Measurements from ENCODE around the gene PI4KB.
A peak's percentile ranks its signal among the peaks of the same experiment; 100 is the strongest.

Gene PI4KB

DNA sequence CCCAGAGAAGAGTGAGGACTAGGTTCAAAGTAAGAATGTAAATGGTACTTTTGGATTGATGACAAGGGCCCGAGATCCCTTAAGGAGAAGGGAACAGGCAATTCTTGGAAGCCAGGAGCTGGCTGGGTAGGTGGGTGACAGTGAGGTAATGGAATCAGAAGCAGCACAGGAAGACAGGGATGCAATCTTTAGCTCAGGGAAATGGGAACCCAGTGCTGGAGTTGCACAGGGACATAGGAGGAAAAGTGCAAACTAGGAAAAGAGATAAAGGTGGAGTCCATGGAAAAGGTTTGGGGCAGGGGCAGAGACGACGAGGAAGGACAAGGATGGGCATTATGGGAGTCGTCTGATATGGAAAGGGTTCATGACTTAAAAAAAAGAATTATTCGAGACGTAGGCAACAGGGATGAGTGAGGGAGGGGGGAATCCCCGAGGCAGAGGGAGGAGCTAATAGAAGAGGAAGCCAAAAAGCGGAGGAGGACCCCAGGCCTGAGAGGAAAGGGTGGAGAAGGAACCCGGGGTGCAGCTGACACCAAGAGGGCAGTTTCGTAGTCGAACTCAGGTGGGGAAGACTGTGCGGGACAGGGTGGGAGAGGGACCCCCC is 495 bp downstream of the PI4KB start:
- TF ChIP-seq MYC (IDR thresholded peaks at IDR 0.05; ENCODE audit: low read depth, low read length) (no peak), POLR2A (IDR thresholded peaks at IDR 0.05; ENCODE audit: extremely low read depth, insufficient read length) (no peak)
- TF ChIP-seq, protein P1, sequence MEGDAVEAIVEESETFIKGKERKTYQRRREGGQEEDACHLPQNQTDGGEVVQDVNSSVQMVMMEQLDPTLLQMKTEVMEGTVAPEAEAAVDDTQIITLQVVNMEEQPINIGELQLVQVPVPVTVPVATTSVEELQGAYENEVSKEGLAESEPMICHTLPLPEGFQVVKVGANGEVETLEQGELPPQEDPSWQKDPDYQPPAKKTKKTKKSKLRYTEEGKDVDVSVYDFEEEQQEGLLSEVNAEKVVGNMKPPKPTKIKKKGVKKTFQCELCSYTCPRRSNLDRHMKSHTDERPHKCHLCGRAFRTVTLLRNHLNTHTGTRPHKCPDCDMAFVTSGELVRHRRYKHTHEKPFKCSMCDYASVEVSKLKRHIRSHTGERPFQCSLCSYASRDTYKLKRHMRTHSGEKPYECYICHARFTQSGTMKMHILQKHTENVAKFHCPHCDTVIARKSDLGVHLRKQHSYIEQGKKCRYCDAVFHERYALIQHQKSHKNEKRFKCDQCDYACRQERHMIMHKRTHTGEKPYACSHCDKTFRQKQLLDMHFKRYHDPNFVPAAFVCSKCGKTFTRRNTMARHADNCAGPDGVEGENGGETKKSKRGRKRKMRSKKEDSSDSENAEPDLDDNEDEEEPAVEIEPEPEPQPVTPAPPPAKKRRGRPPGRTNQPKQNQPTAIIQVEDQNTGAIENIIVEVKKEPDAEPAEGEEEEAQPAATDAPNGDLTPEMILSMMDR (IDR thresholded peaks at IDR 0.05; ENCODE audit: low read depth, low read length) = no peak
- TF ChIP-seq, protein P2, sequence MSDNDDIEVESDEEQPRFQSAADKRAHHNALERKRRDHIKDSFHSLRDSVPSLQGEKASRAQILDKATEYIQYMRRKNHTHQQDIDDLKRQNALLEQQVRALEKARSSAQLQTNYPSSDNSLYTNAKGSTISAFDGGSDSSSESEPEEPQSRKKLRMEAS (IDR thresholded peaks at IDR 0.05; ENCODE audit: low read depth, low read length) = no peak
- DNase-seq (ENCODE audit: low read depth) = peak; percentile 85
- H3K4me3 ChIP-seq (ENCODE audit: low read depth, low read length) = peak overlapping the region; percentile 93

DNA sequence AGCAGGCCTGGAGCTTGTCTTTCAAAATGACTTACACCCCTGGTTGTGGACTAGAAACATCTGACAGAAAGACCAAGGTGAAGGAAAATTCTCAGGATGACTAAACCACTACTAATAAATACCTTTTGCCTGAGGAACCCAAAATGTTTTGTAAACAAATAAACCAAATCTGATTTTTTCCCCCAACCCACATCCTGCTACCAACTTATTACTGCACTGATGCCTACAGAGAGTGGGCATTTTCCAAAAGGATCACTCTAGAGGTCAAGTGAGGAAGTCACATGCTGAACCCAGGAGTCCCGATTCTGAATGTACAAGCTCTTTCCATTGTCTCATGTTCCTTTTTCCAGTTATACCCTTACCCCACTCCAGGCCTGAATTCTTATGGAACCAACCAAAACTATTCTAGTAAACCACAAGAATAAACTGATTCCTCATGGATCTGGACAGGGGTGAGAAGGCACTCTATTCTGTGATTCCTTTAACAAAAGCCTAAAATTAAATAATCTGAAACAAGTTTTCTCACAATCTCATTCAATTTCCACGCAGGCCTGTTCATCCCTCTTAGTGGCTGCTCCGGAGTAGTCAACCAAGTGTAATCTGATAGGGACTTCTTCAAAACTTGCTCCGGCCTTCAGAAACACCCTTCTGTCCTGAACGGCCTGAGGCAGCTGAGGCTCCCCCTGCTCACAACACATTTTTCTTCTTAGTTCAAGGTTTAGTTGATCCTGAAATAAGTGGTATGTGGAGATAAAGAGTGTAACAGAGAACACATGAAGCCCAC is 1.4 kb downstream of the PI4KB start:
- H3K4me3 ChIP-seq (ENCODE audit: low read depth, low read length) = peak overlapping the region; percentile 93
- no peak for DNase-seq (ENCODE audit: low read depth)
- TF ChIP-seq MYC (IDR thresholded peaks at IDR 0.05; ENCODE audit: low read depth, low read length) = no peak
- TF ChIP-seq, protein P1 (IDR thresholded peaks at IDR 0.05; ENCODE audit: low read depth, low read length) = no peak
- TF ChIP-seq POLR2A (IDR thresholded peaks at IDR 0.05; ENCODE audit: extremely low read depth, insufficient read length) = no peak
- TF ChIP-seq, protein P2 (IDR thresholded peaks at IDR 0.05; ENCODE audit: low read depth, low read length) = no peak

DNA sequence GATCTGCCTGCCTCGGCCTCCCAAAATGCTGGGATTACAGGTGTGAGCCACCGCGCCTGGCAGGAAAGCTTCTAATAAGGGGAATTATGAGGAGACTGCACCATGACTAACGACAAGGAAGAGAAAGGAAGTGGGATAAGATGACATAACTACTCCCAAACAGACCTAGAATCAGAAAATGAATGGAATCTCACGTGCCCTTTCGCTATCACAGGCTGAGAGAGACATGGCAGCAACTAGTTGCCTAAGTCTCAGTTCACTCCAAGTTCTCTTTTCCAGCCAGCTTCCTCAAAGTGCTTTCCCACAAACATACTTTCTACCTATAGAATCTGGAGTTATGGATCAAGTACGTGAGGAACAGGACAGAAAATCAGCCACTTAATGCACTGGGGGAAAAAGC is 2.0 kb downstream of the PI4KB start:
- DNase-seq (ENCODE audit: low read depth) = no peak
- TF ChIP-seq, protein P2 (IDR thresholded peaks at IDR 0.05; ENCODE audit: low read depth, low read length) = no peak
- TF ChIP-seq POLR2A (IDR thresholded peaks at IDR 0.05; ENCODE audit: extremely low read depth, insufficient read length) (no peak), MYC (IDR thresholded peaks at IDR 0.05; ENCODE audit: low read depth, low read length) (no peak)
- TF ChIP-seq, protein P1 (IDR thresholded peaks at IDR 0.05; ENCODE audit: low read depth, low read length) = no peak
- H3K4me3 ChIP-seq (ENCODE audit: low read depth, low read length) = no peak overlapping the region

DNA sequence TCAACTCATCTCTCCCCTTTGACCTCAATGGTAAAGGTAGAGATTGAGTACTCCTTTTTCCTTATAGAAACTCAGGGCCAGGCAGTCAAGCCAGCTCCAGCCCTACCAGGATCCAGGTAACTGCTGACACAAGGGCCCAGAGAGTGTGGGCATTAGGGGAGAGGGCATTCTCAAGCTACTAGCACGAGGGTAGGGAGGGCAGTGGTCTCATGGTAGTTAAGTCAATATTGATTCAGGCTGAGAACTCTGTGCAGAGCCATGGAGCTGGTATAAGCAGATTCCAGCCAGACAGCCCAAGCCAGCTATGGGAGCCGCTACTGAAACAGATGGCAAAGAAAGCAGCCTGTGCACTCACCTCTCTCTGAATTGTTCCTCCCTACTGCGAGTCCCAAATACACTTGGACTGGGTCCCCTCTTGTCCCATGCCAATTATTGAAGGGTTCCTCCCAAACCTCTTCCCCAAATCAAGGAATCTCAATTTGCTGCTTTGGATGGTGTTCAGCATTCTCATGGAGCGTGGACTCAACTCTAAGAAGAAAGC is 2.8 kb downstream of the PI4KB start:
- DNase-seq (ENCODE audit: low read depth) = no peak
- TF ChIP-seq, protein P1 (IDR thresholded peaks at IDR 0.05; ENCODE audit: low read depth, low read length) = no peak
- TF ChIP-seq POLR2A (IDR thresholded peaks at IDR 0.05; ENCODE audit: extremely low read depth, insufficient read length) (no peak), MYC (IDR thresholded peaks at IDR 0.05; ENCODE audit: low read depth, low read length) (no peak)
- TF ChIP-seq, protein P2 (IDR thresholded peaks at IDR 0.05; ENCODE audit: low read depth, low read length) = no peak
- H3K4me3 ChIP-seq (ENCODE audit: low read depth, low read length) = no peak overlapping the region

DNA sequence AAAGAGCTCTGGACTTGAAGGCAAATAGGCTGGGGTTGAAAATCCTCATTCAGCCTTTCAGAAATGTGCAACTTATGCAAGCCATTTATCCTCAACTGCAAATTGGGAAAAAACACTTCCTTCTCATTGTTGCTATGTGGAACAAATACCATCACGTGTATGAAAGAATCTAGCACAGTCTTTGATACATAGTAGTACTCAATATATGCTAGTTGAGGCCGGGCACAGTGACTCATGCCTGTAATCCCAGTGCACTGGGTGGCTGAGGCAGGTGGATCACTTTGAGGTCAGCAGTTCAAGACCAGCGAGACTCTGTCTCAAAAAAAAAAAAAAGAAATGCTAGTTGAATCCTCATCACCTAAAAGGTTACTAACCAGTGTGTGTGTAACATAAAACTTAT is 8.2 kb downstream of the PI4KB start:
- no peak overlapping the region for H3K4me3 ChIP-seq (ENCODE audit: low read depth, low read length)
- TF ChIP-seq, protein P2 (IDR thresholded peaks at IDR 0.05; ENCODE audit: low read depth, low read length) = no peak
- TF ChIP-seq MYC (IDR thresholded peaks at IDR 0.05; ENCODE audit: low read depth, low read length) = no peak
- TF ChIP-seq, protein P1 (IDR thresholded peaks at IDR 0.05; ENCODE audit: low read depth, low read length) = no peak
- no peak for TF ChIP-seq POLR2A (IDR thresholded peaks at IDR 0.05; ENCODE audit: extremely low read depth, insufficient read length)
- no peak for DNase-seq (ENCODE audit: low read depth)

Measured in NB4 (cell line).